Measurements from ENCODE around the gene DUSP6. TPM values are rescaled to one million over a fixed set of nuclear protein-coding genes. Genes with fewer than 3 reads are reported as not detected.

Gene DUSP6
- total and polyA plus RNA-seq, 2 of the 13 experiments (the other 11 are each of a cell fraction or from before 2014, with no cell fraction given), result 40.9 to 161 TPM

- TF ChIP-seq SALL2 (CRISPR knock-in tag; IDR thresholded peaks at IDR 0.05) (no peak), GABPA (IDR thresholded peaks at IDR 0.05; ENCODE audit: low read depth, low read length) (no peak), GABPA (CRISPR knock-in tag; IDR thresholded peaks at IDR 0.05; ENCODE audit: low read depth) (peak; percentile 60; the same call in 1 of the 2 replicates), HNF4A (CRISPR knock-in tag; IDR thresholded peaks at IDR 0.05) (peak; percentile 52; the same call in 1 of the 2 replicates), YEATS4 (CRISPR knock-in tag; IDR thresholded peaks at IDR 0.05; ENCODE audit: borderline replicate concordance) (0 out of 2 replicates have a peak, but pooled peaks have one; percentile 22), NFRKB (IDR thresholded peaks at IDR 0.05) (no peak), FOXM1 (CRISPR knock-in tag; IDR thresholded peaks at IDR 0.05) (no peak), MYNN (CRISPR knock-in tag; IDR thresholded peaks at IDR 0.05; ENCODE audit: low read depth) (no peak), FOXC1 (CRISPR knock-in tag; IDR thresholded peaks at IDR 0.05; ENCODE audit: borderline replicate concordance) (no peak), TFAP4 (IDR thresholded peaks at IDR 0.05; ENCODE audit: borderline replicate concordance, low read depth) (peak; percentile 84), CEBPZ (IDR thresholded peaks at IDR 0.05; ENCODE audit: low read length) (no peak), TBX2 (CRISPR knock-in tag; IDR thresholded peaks at IDR 0.05; ENCODE audit: borderline replicate concordance) (0 out of 2 replicates have a peak, but pooled peaks have one; percentile 53), SMC3 (IDR thresholded peaks at IDR 0.05; ENCODE audit: low read length) (no peak; the same call in 1 of the 2 replicates), ZNF230 (CRISPR knock-in tag; IDR thresholded peaks at IDR 0.05) (no peak), RELA (CRISPR knock-in tag; IDR thresholded peaks at IDR 0.05) (no peak), MIER3 (CRISPR knock-in tag; IDR thresholded peaks at IDR 0.05; ENCODE audit: borderline replicate concordance) (no peak; the same call in 1 of the 2 replicates), TEAD2 (CRISPR knock-in tag; IDR thresholded peaks at IDR 0.05) (no peak), FOXP1 (IDR thresholded peaks at IDR 0.05) (no peak), FOXP1 (CRISPR knock-in tag; IDR thresholded peaks at IDR 0.05) (peak; percentile 24; the same call in 1 of the 2 replicates), TBX3 (IDR thresholded peaks at IDR 0.05; ENCODE audit: borderline replicate concordance) (no peak), ZHX2 (IDR thresholded peaks at IDR 0.05; ENCODE audit: low read depth) (no peak), ZHX2 (CRISPR knock-in tag; IDR thresholded peaks at IDR 0.05; ENCODE audit: borderline replicate concordance) (no peak), ZNF205 (CRISPR knock-in tag; IDR thresholded peaks at IDR 0.05) (no peak)
Observed at GRCh38 chr12:89384050-89384758, 31.9 kb upstream of the DUSP6 start (continued).
